K562 (cell line): ENCODE data around the gene ADAMTS2. TPM values are rescaled to one million over a fixed set of nuclear protein-coding genes. Genes with fewer than 3 reads are reported as not detected.

Source experiments
- ATAC-seq: fragments of 200-7000 bp; cut with Tn5 transposase; 3 replicates; pipeline ENCODE4 v1.9.1; 2020; ENCODE audit warnings: moderate library complexity
- BruUV-seq: library from RNA; stranded (reverse); fragments of 400-500 nt; replicated peaks from 2 replicates; lab custom pipeline; 2021; lab: Mats Ljungman, UMichigan
- CTCF ChIA-PET: fragments of 300-600 bp; formaldehyde crosslinking; extraction: SDS; loops from one replicate; lab custom pipeline; 2021; ENCODE audit warnings: low intra/inter-chr PET ratio; lab: Yijun Ruan, JAX
- POLR2A ChIA-PET: fragments of 300-600, 350-650 bp; sonication (Branson Sonifier 250); formaldehyde crosslinking; extraction: SDS; loops from one replicate; lab custom pipeline; 2021; ENCODE audit warnings: antibody characterized with exemption, inconsistent platforms; lab: Yijun Ruan, JAX
- DNase-seq, 4 experiments: peaks; one replicate each; pipeline versions ENCODE4 v3.0.0 to v3.0.0-alpha.2; 2011 to 2018; ENCODE audit warnings: low spot score in 3 of 4, mixed read lengths in 3 of 4; ENCODE audit errors: extremely low read depth in 1 of 4
- FAIRE-seq: peaks from 2 replicates; lab custom pipeline; 2011; peaks lifted over from hg19 to GRCh38; lab: Jason Lieb, UNC
- H2AFZ ChIP-seq: 2 replicates; pipeline ENCODE4 v1.6.0; 2011; ENCODE audit warnings: low read depth, low read length, control low read depth, inconsistent platforms
- H3K27ac ChIP-seq: fragments of 200-600 bp; 3 replicates; pipeline ENCODE4 v1.8.0; 2011; ENCODE audit warnings: low read depth, mild to moderate bottlenecking, control low read depth, inconsistent platforms, low read length, moderate library complexity, mixed read lengths; ENCODE audit errors: extremely low read depth
- H3K27me3 ChIP-seq, 2 experiments: fragments of 300-600 bp in 1 of 2; 2 replicates in 1 of 2; 3 replicates in 1 of 2; pipeline versions ENCODE4 v1.6.0 to v1.8.0; 2011; ENCODE audit warnings: inconsistent platforms in 2 of 2, low read length in 2 of 2, mild to moderate bottlenecking in 1 of 2, mixed read lengths in 1 of 2, moderate library complexity in 1 of 2; ENCODE audit not compliant: control insufficient read depth in 2 of 2, insufficient read depth in 2 of 2
- H3K36me3 ChIP-seq: fragments of 300-600 bp; 3 replicates; pipeline ENCODE4 v1.8.0; 2011; ENCODE audit warnings: mild to moderate bottlenecking, low read length, inconsistent platforms; ENCODE audit not compliant: control insufficient read depth, insufficient read depth
- H3K4me1 ChIP-seq, 2 experiments: fragments of 200-600 bp in 1 of 2; replicated peaks in 1 of 2; 2 replicates in 1 of 2; 3 replicates in 1 of 2; pipeline versions ENCODE4 v1.5.1 to v1.8.0; 2011; ENCODE audit warnings: inconsistent platforms in 2 of 2, low read length in 2 of 2, mild to moderate bottlenecking in 1 of 2, mixed read lengths in 1 of 2, moderate library complexity in 1 of 2; ENCODE audit not compliant: control insufficient read depth in 2 of 2, insufficient read depth in 2 of 2
- H3K4me2 ChIP-seq: 2 replicates; pipeline ENCODE4 v1.6.1; 2011; ENCODE audit warnings: low read length, control low read depth, inconsistent platforms, mixed read lengths; ENCODE audit not compliant: insufficient read depth
- H3K4me3 ChIP-seq: fragments of 200-600 bp; sonication (generic), shearing (Covaris generic); 2 replicates; pipeline ENCODE4 v1.5.1; 2016; ENCODE audit warnings: control low read depth, inconsistent platforms
- H3K79me2 ChIP-seq: fragments of 200-600 bp; 3 replicates; pipeline ENCODE4 v1.8.0; 2011; ENCODE audit warnings: low read length, inconsistent platforms; ENCODE audit not compliant: control insufficient read depth, insufficient read depth
- H3K9ac ChIP-seq, 2 experiments: 2 replicates each; pipeline versions ENCODE4 v1.6.0 to v1.6.1; 2011; ENCODE audit warnings: low read depth in 2 of 2, low read length in 2 of 2, control low read depth in 1 of 2, inconsistent platforms in 1 of 2, mild to moderate bottlenecking in 1 of 2, mixed read lengths in 1 of 2; ENCODE audit not compliant: insufficient read depth in 1 of 2
- H3K9me1 ChIP-seq: one replicate; pipeline ENCODE4 v1.6.0; 2011; ENCODE audit warnings: inconsistent platforms, mild to moderate bottlenecking, low read length, moderate library complexity; ENCODE audit not compliant: control insufficient read depth, insufficient read depth
- H3K9me3 ChIP-seq: replicated peaks from 2 replicates; pipeline ENCODE4 v1.5.1; 2011; ENCODE audit warnings: low read depth, low read length, inconsistent platforms; ENCODE audit not compliant: control insufficient read depth, insufficient read depth
- H4K20me1 ChIP-seq: replicated peaks from 2 replicates; pipeline ENCODE4 v1.6.1; 2011; ENCODE audit warnings: low read length, inconsistent platforms, mixed read lengths; ENCODE audit not compliant: control insufficient read depth, insufficient read depth
- BCL6 ChIP-seq: fragments of 250-450 bp; sonication (Bioruptor Pico); IDR thresholded peaks from 2 replicates; pipeline ENCODE4 v1.4.0; 2020
- CXXC5 ChIP-seq: fragments of 250-450 bp; sonication (Bioruptor Pico); IDR thresholded peaks from 2 replicates; pipeline ENCODE4 v1.8.0; 2022; ENCODE audit warnings: inconsistent platforms, mild to moderate bottlenecking, moderate library complexity
- ZKSCAN1 ChIP-seq: fragments of 150-350 bp; IDR thresholded peaks from 2 replicates; pipeline ENCODE4 v1.6.1; 2016; ENCODE audit warnings: low read depth, low read length
- ZNF12 ChIP-seq: sonication (generic); formaldehyde crosslinking; IDR thresholded peaks from 2 replicates; pipeline ENCODE4 v1.4.0; 2020; ENCODE audit warnings: mild to moderate bottlenecking, missing genetic modification reagents
- WGBS: fragments of 100-300 bp; shearing (Covaris generic); methylation state at CpG from one replicate; pipeline ENCODE4 v1.1.6; 2016; ENCODE audit warnings: low coverage, mixed read lengths; ENCODE audit not compliant: insufficient coverage; ENCODE audit errors: missing lambda C conversion rate; 5-methylcytosine and 5-hydroxymethylcytosine counted together
- in situ Hi-C: fragments of 300-500 bp; cut with MboI; formaldehyde crosslinking; loops from 4 replicates; pipeline ENCODE4 v1.15.0; 2018; ENCODE audit warnings: inconsistent platforms, mixed read lengths
- intact Hi-C: fragments of 100-400 bp; cut with micrococcal nuclease; formaldehyde crosslinking; loops from 2 replicates; pipeline ENCODE4 v1.14.2; 2022
- polyA plus RNA-seq, 8 experiments: library from polyadenylated mRNA; depleted of rRNA in 4 of 8; stranded (reverse) in 5 of 8; unstranded in 3 of 8; fragments of >200 nt; fragmentation: Nextera tagmentation in 2 of 8; fragmentation: Illumina TruSeq in 1 of 8; extraction: Ambion mirVana in 2 of 8; extraction: Trizol in 1 of 8; gene quantifications; 2 replicates each; pipeline versions ENCODE4 v1.2.1 to v1.2.3, GENCODE V29; 2011 to 2014; ENCODE audit warnings: inconsistent platforms in 1 of 8, missing spikeins in 1 of 8
- total RNA-seq, 7 experiments: library from RNA; depleted of rRNA in 6 of 7; stranded (reverse); fragments of >200 nt in 6 of 7; fragmentation: Illumina TruSeq in 2 of 7; extraction: Trizol in 2 of 7; gene quantifications; 2 replicates each; pipeline versions ENCODE4 v1.2.1 to v1.2.3, GENCODE V29; 2011 to 2021; ENCODE audit warnings: low replicate concordance in 1 of 7
- TF ChIP-seq, protein P1 (sequence below): fragments of 450-650 bp; formaldehyde crosslinking; IDR thresholded peaks from 2 replicates; pipeline ENCODE4 v1.4.0; 2020; ENCODE audit warnings: mild to moderate bottlenecking, mixed read lengths

Gene ADAMTS2
- total and polyA plus RNA-seq, 9 of the 15 experiments (the other 6 are each of a cell fraction or from before 2014, with no cell fraction given): not detected

DNA sequence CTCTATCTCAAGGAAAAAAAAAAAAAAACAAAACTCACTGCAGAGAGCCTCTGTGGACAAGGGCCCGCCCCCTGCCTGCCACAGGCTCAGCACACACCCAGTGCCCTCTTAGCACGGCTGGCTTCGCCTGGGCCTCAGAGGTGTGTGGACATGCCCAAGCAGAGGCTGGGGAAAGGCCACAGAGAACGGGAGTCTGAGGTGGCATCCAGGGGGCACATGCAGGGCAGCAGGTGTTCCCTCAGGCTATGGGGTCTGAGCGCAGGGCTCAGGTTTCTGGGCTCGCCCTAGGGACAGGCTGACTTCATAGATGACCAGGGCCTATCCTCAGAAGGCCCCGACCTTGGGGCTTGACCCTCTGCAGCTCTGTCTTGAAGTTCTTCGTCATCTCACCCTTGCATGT lies 146.4 kb downstream of the ADAMTS2 start:
- TF ChIP-seq CXXC5 (CRISPR knock-in tag): no peak
- TF ChIP-seq ZNF12: no peak
- TF ChIP-seq, protein P1, sequence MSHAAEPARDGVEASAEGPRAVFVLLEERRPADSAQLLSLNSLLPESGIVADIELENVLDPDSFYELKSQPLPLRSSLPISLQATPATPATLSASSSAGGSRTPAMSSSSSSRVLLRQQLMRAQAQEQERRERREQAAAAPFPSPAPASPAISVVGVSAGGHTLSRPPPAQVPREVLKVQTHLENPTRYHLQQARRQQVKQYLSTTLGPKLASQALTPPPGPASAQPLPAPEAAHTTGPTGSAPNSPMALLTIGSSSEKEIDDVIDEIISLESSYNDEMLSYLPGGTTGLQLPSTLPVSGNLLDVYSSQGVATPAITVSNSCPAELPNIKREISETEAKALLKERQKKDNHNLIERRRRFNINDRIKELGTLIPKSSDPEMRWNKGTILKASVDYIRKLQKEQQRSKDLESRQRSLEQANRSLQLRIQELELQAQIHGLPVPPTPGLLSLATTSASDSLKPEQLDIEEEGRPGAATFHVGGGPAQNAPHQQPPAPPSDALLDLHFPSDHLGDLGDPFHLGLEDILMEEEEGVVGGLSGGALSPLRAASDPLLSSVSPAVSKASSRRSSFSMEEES (CRISPR knock-in tag): no peak
- TF ChIP-seq BCL6 (CRISPR knock-in tag): no peak
- no peak for TF ChIP-seq ZKSCAN1
- TF ChIP-seq, all 486 proteins: peak for 0
- Histone ChIP-seq H3K4me2 (no peak overlapping the region), H3K9me1 (no peaks in the 10 kb centered on the region), H3K36me3 (no peaks in the 10 kb centered on the region), H3K4me3 (no peak overlapping the region), H3K27me3 (peaks cover 14 to 69% of the 10 kb centered on the region in 2 experiments), H3K4me1 (peaks cover 0 to 4% of the 10 kb centered on the region in 2 experiments; a peak in 1 of 5 replicates), H2AFZ (no peak overlapping the region), H3K9me3 (no peaks in the 10 kb centered on the region), H3K79me2 (no peaks in the 10 kb centered on the region), H3K27ac (no peak overlapping the region), H3K9ac (no peak overlapping the region), H4K20me1 (no peaks in the 10 kb centered on the region)
- ChIA-PET CTCF (no interaction called here), POLR2A (interaction anchor here (1.3 kb wide), 1 partner anchor 14 kb away, joined by 3 read pairs; no protein-coding TSS in a partner anchor)
- in situ Hi-C loops (no loop called here), intact Hi-C loops (no loop called here)
- ATAC-seq: no peak
- BruUV-seq: no TSS peak
- FAIRE-seq: no peak
- 2% methylated on average over 7 of the region's 8 CpGs for WGBS
- DNase-seq: no peak
